ACC112 (cell line): ENCODE results near the gene ABCC12.

Source experiments
- H2AFZ ChIP-seq: fragments of 200-600 bp; sonication (generic); one replicate; pipeline ENCODE4 v1.6.0; 2017; ENCODE audit warnings: antibody characterized with exemption, low read length; ENCODE audit not compliant: unreplicated experiment
- H3K27ac ChIP-seq: fragments of 200-600 bp; sonication (generic); 2 replicates; pipeline ENCODE4 v1.5.1; 2014; ENCODE audit warnings: low read depth, mild to moderate bottlenecking, antibody characterized with exemption, low read length, moderate library complexity
- H3K27me3 ChIP-seq: fragments of 200-600 bp; sonication (generic); 2 replicates; pipeline ENCODE4 v1.6.1; 2014; ENCODE audit warnings: mild to moderate bottlenecking, antibody characterized with exemption, low read length, moderate library complexity, mixed read lengths; ENCODE audit not compliant: insufficient read depth
- H3K36me3 ChIP-seq: fragments of 200-600 bp; sonication (generic); 2 replicates; pipeline ENCODE4 v1.6.1; 2016; ENCODE audit warnings: mild to moderate bottlenecking, antibody characterized with exemption, low read length, moderate library complexity, mixed read lengths; ENCODE audit not compliant: insufficient read depth
- H3K4me1 ChIP-seq: fragments of 200-600 bp; sonication (generic); one replicate; pipeline ENCODE4 v1.6.1; 2016; ENCODE audit warnings: low read length, mixed read lengths; ENCODE audit not compliant: insufficient read depth, unreplicated experiment, control insufficient read depth
- H3K4me3 ChIP-seq: fragments of 200-600 bp; sonication (generic); 2 replicates; pipeline ENCODE4 v1.5.1; 2014; ENCODE audit warnings: mild to moderate bottlenecking, low read depth, low read length
- H3K79me2 ChIP-seq: fragments of 200-600 bp; sonication (generic); one replicate; pipeline ENCODE4 v1.6.0; 2016; ENCODE audit warnings: low read length; ENCODE audit not compliant: control insufficient read depth, unreplicated experiment, insufficient read depth

Gene ABCC12

GRCh38 chr16:48118841-48119240, 37.0 kb downstream of the ABCC12 start:
- no peaks in the 10 kb centered on the region for H3K27me3 ChIP-seq
- no peak overlapping the region for H3K4me3 ChIP-seq
- no peak overlapping the region for H2AFZ ChIP-seq
- H3K27ac ChIP-seq: no peak overlapping the region
- peaks cover 15% of the 10 kb centered on the region for H3K4me1 ChIP-seq
- no peaks in the 10 kb centered on the region for H3K79me2 ChIP-seq
- H3K36me3 ChIP-seq: no peaks in the 10 kb centered on the region

- no peaks in the 10 kb centered on the region for H3K79me2 ChIP-seq
- H3K4me1 ChIP-seq: peaks cover 4% of the 10 kb centered on the region
- no peak overlapping the region for H3K4me3 ChIP-seq
- no peaks in the 10 kb centered on the region for H3K36me3 ChIP-seq
- no peak overlapping the region for H2AFZ ChIP-seq
- H3K27ac ChIP-seq: no peak overlapping the region
- no peaks in the 10 kb centered on the region for H3K27me3 ChIP-seq
These were observed 38.3 kb downstream of the ABCC12 start for GRCh38 chr16:48117217-48118105.

- no peaks in the 10 kb centered on the region for H3K36me3 ChIP-seq
- H3K27ac ChIP-seq: no peak overlapping the region
- no peaks in the 10 kb centered on the region for H3K79me2 ChIP-seq
- no peaks in the 10 kb centered on the region for H3K4me1 ChIP-seq
- peaks cover 12% of the 10 kb centered on the region for H3K27me3 ChIP-seq
- H2AFZ ChIP-seq: no peak overlapping the region
- H3K4me3 ChIP-seq: no peak overlapping the region
These were observed 40.5 kb downstream of the ABCC12 start for GRCh38 chr16:48115299-48115698.

- no peaks in the 10 kb centered on the region for H3K4me1 ChIP-seq
- no peak overlapping the region for H3K27ac ChIP-seq
- H3K4me3 ChIP-seq: no peak overlapping the region
- no peaks in the 10 kb centered on the region for H3K36me3 ChIP-seq
- no peak overlapping the region for H2AFZ ChIP-seq
- H3K79me2 ChIP-seq: no peaks in the 10 kb centered on the region
- peaks cover 20% of the 10 kb centered on the region for H3K27me3 ChIP-seq
These were observed 41.4 kb downstream of the ABCC12 start for GRCh38 chr16:48114410-48114809.

GRCh38 chr16:48113471-48113870, 42.3 kb downstream of the ABCC12 start:
- Histone ChIP-seq H3K4me1 (no peaks in the 10 kb centered on the region), H3K27ac (no peak overlapping the region), H3K79me2 (no peaks in the 10 kb centered on the region), H3K27me3 (peaks cover 25% of the 10 kb centered on the region), H3K4me3 (no peak overlapping the region), H2AFZ (no peak overlapping the region), H3K36me3 (no peaks in the 10 kb centered on the region)

GRCh38 chr16:48113001-48113400, 42.8 kb downstream of the ABCC12 start:
- no peaks in the 10 kb centered on the region for H3K36me3 ChIP-seq
- no peak overlapping the region for H3K27ac ChIP-seq
- H3K79me2 ChIP-seq: no peaks in the 10 kb centered on the region
- peaks cover 29% of the 10 kb centered on the region for H3K27me3 ChIP-seq
- H2AFZ ChIP-seq: no peak overlapping the region
- H3K4me1 ChIP-seq: no peaks in the 10 kb centered on the region
- H3K4me3 ChIP-seq: no peak overlapping the region

GRCh38 chr16:48112600-48112999, 43.2 kb downstream of the ABCC12 start:
- no peak overlapping the region for H3K27ac ChIP-seq
- H3K4me3 ChIP-seq: no peak overlapping the region

GRCh38 chr16:48110982-48111381, 44.8 kb downstream of the ABCC12 start:
- H2AFZ ChIP-seq: no peak overlapping the region
- no peak overlapping the region for H3K4me3 ChIP-seq
- no peak overlapping the region for H3K27ac ChIP-seq
- no peaks in the 10 kb centered on the region for H3K36me3 ChIP-seq
- peaks cover 29% of the 10 kb centered on the region for H3K27me3 ChIP-seq
- no peaks in the 10 kb centered on the region for H3K4me1 ChIP-seq
- H3K79me2 ChIP-seq: no peaks in the 10 kb centered on the region

More at GRCh38 chr16:48112600-48112999, 43.2 kb downstream of the ABCC12 start:
- no peaks in the 10 kb centered on the region for H3K79me2 ChIP-seq
- no peaks in the 10 kb centered on the region for H3K4me1 ChIP-seq
- no peak overlapping the region for H2AFZ ChIP-seq
- no peaks in the 10 kb centered on the region for H3K36me3 ChIP-seq
- peaks cover 29% of the 10 kb centered on the region for H3K27me3 ChIP-seq

- Histone ChIP-seq H3K27me3 (peaks cover 29% of the 10 kb centered on the region), H3K27ac (no peak overlapping the region), H2AFZ (no peak overlapping the region), H3K36me3 (no peaks in the 10 kb centered on the region), H3K4me3 (no peak overlapping the region), H3K79me2 (no peaks in the 10 kb centered on the region), H3K4me1 (no peaks in the 10 kb centered on the region)
These were observed 45.8 kb downstream of the ABCC12 start for GRCh38 chr16:48110000-48110399.

- Histone ChIP-seq H3K79me2 (no peaks in the 10 kb centered on the region), H2AFZ (no peak overlapping the region), H3K4me3 (no peak overlapping the region), H3K27me3 (peaks cover 29% of the 10 kb centered on the region), H3K36me3 (no peaks in the 10 kb centered on the region), H3K4me1 (no peaks in the 10 kb centered on the region), H3K27ac (no peak overlapping the region)
These were observed 46.3 kb downstream of the ABCC12 start for GRCh38 chr16:48109475-48109874.

- no peaks in the 10 kb centered on the region for H3K4me1 ChIP-seq
- H3K27ac ChIP-seq: no peak overlapping the region
- H3K36me3 ChIP-seq: no peaks in the 10 kb centered on the region
- peaks cover 29% of the 10 kb centered on the region for H3K27me3 ChIP-seq
- no peak overlapping the region for H3K4me3 ChIP-seq
- H2AFZ ChIP-seq: no peak overlapping the region
- no peaks in the 10 kb centered on the region for H3K79me2 ChIP-seq
These were observed 49.3 kb downstream of the ABCC12 start for GRCh38 chr16:48106446-48106845.
